OCI-LY1 (cell line): ENCODE measurements around the gene ASB15.
"Not testable (repeated sequence)": the region's sequence is repeated elsewhere in the genome, so short reads cannot be mapped to it uniquely, and the experiment has no call there.

Experiments
- H2AFZ ChIP-seq: fragments of 200-600 bp; sonication (generic), shearing (Covaris generic); 2 replicates; pipeline ENCODE4 v1.6.0; 2014; ENCODE audit warnings: antibody characterized with exemption, mild to moderate bottlenecking, low read length
- H3F3A ChIP-seq: fragments of 200-600 bp; sonication (generic), shearing (Covaris generic); 2 replicates; pipeline ENCODE4 v1.6.0; 2014; ENCODE audit warnings: mild to moderate bottlenecking, antibody characterized with exemption, low read length, moderate library complexity; ENCODE audit not compliant: insufficient read depth
- H3K27ac ChIP-seq: fragments of 200-600 bp; sonication (generic); 2 replicates; pipeline ENCODE4 v1.5.1; 2014; ENCODE audit warnings: low read length, mixed run types, mild to moderate bottlenecking, low read depth; ENCODE audit not compliant: poor library complexity, severe bottlenecking
- H3K27me3 ChIP-seq: fragments of 200-600 bp; sonication (generic); 2 replicates; pipeline ENCODE4 v1.6.0; 2014; ENCODE audit warnings: antibody characterized with exemption, mild to moderate bottlenecking, low read length, moderate library complexity; ENCODE audit not compliant: insufficient read depth
- H3K36me3 ChIP-seq: fragments of 200-600 bp; sonication (generic); 2 replicates; pipeline ENCODE4 v1.6.1; 2014; ENCODE audit warnings: mild to moderate bottlenecking, antibody characterized with exemption, low read length, moderate library complexity, mixed read lengths; ENCODE audit not compliant: insufficient read depth
- H3K4me1 ChIP-seq: fragments of 200-600 bp; sonication (generic); 2 replicates; pipeline ENCODE4 v1.5.1; 2014; ENCODE audit warnings: mild to moderate bottlenecking, low read length, moderate library complexity; ENCODE audit not compliant: insufficient read depth, severe bottlenecking
- H3K4me2 ChIP-seq: fragments of 200-600 bp; sonication (generic), shearing (Covaris generic); 2 replicates; pipeline ENCODE4 v1.6.1; 2014; ENCODE audit warnings: low read length
- H3K4me3 ChIP-seq: fragments of 200-600 bp; sonication (generic); 2 replicates; pipeline ENCODE4 v1.5.1; 2014; ENCODE audit warnings: low read length, low read depth, mild to moderate bottlenecking, mixed read lengths; ENCODE audit not compliant: poor library complexity, severe bottlenecking
- H3K79me2 ChIP-seq: fragments of 200-600 bp; shearing (Covaris generic); 2 replicates; pipeline ENCODE4 v1.6.1; 2016; ENCODE audit warnings: mixed run types, low read length, mixed read lengths; ENCODE audit not compliant: insufficient read depth
- H3K9ac ChIP-seq: fragments of 200-600 bp; sonication (generic), shearing (Covaris generic); 2 replicates; pipeline ENCODE4 v1.6.1; 2014; ENCODE audit warnings: mild to moderate bottlenecking, low read length, mixed read lengths
- H3K9me2 ChIP-seq: fragments of 200-600 bp; sonication (generic), shearing (Covaris generic); 2 replicates; pipeline ENCODE4 v1.6.1; 2014; ENCODE audit warnings: low read depth, mild to moderate bottlenecking, low read length, mixed read lengths
- H3K9me3 ChIP-seq: fragments of 200-600 bp; shearing (Covaris generic); 2 replicates; pipeline ENCODE4 v1.6.1; 2014; ENCODE audit warnings: low read length, mixed read lengths
- H4K20me1 ChIP-seq: fragments of 200-600 bp; sonication (generic), shearing (Covaris generic); 2 replicates; pipeline ENCODE4 v1.6.0; 2016; ENCODE audit warnings: mild to moderate bottlenecking, low read length; ENCODE audit not compliant: insufficient read depth
- CTCF ChIP-seq: fragments of 200-600 bp; sonication (generic), shearing (Covaris generic); IDR thresholded peaks from 2 replicates; pipeline ENCODE4 v1.5.1; 2017; ENCODE audit warnings: mild to moderate bottlenecking, antibody characterized with exemption, low read length, moderate library complexity, mixed read lengths
- EZH2 ChIP-seq: fragments of 200-600 bp; sonication (generic), shearing (Covaris generic); IDR thresholded peaks from 2 replicates; pipeline ENCODE4 v1.8.0; 2017; ENCODE audit warnings: borderline replicate concordance, mixed run types, mild to moderate bottlenecking, antibody characterized with exemption, low read length, moderate library complexity, mixed read lengths

The ASB15 gene

GRCh38 chr7:123629281-123629680, 27.7 kb downstream of the ASB15 start:
- TF ChIP-seq EZH2 (no peak), CTCF (no peak)
- H3K4me3 ChIP-seq: no peak overlapping the region
- no peak overlapping the region for H3K9ac ChIP-seq
- peaks cover 6% of the 10 kb centered on the region for H3K4me1 ChIP-seq
- H3K9me2 ChIP-seq: no peaks in the 10 kb centered on the region
- no peaks in the 10 kb centered on the region for H3K36me3 ChIP-seq
- H3K27me3 ChIP-seq: no peaks in the 10 kb centered on the region
- H4K20me1 ChIP-seq: no peaks in the 10 kb centered on the region
- H2AFZ ChIP-seq: no peak overlapping the region
- no peaks in the 10 kb centered on the region for H3F3A ChIP-seq
- no peaks in the 10 kb centered on the region for H3K9me3 ChIP-seq
- H3K79me2 ChIP-seq: no peaks in the 10 kb centered on the region
- no peak overlapping the region for H3K4me2 ChIP-seq
- H3K27ac ChIP-seq: no peak overlapping the region

GRCh38 chr7:123632808-123633207, 31.2 kb downstream of the ASB15 start:
- Histone ChIP-seq H2AFZ (no peak overlapping the region), H3K9ac (no peak overlapping the region), H3K9me3 (no peaks in the 10 kb centered on the region), H3K79me2 (no peaks in the 10 kb centered on the region), H3K36me3 (no peaks in the 10 kb centered on the region), H3F3A (no peaks in the 10 kb centered on the region), H3K4me1 (no peaks in the 10 kb centered on the region), H3K27ac (no peak overlapping the region), H3K4me2 (no peak overlapping the region), H4K20me1 (no peaks in the 10 kb centered on the region), H3K9me2 (no peaks in the 10 kb centered on the region), H3K4me3 (no peak overlapping the region), H3K27me3 (no peaks in the 10 kb centered on the region)
- TF ChIP-seq EZH2 (no peak), CTCF (no peak)

GRCh38 chr7:123633553-123633952, 31.9 kb downstream of the ASB15 start:
- no peaks in the 10 kb centered on the region for H4K20me1 ChIP-seq
- H3K4me2 ChIP-seq: no peak overlapping the region
- no peaks in the 10 kb centered on the region for H3K36me3 ChIP-seq
- no peaks in the 10 kb centered on the region for H3K9me2 ChIP-seq
- no peak overlapping the region for H2AFZ ChIP-seq
- H3K4me1 ChIP-seq: no peaks in the 10 kb centered on the region
- no peaks in the 10 kb centered on the region for H3K27me3 ChIP-seq
- TF ChIP-seq EZH2 (no peak), CTCF (no peak)
- no peak overlapping the region for H3K4me3 ChIP-seq
- no peaks in the 10 kb centered on the region for H3K9me3 ChIP-seq
- H3K27ac ChIP-seq: no peak overlapping the region
- no peaks in the 10 kb centered on the region for H3F3A ChIP-seq
- no peak overlapping the region for H3K9ac ChIP-seq
- no peaks in the 10 kb centered on the region for H3K79me2 ChIP-seq

GRCh38 chr7:123634011-123634573, 32.5 kb downstream of the ASB15 start:
- not testable (repeated sequence) for H3K27ac ChIP-seq, H2AFZ ChIP-seq, H3K79me2 ChIP-seq

More at GRCh38 chr7:123634011-123634573, 32.5 kb downstream of the ASB15 start:
- H3K4me3 ChIP-seq, H3K4me1 ChIP-seq, H3K36me3 ChIP-seq, H3K4me2 ChIP-seq, H4K20me1 ChIP-seq, H3K27me3 ChIP-seq, H3F3A ChIP-seq, H3K9me2 ChIP-seq, H3K9me3 ChIP-seq, H3K9ac ChIP-seq: not testable (repeated sequence)
